Breast epithelium (tissue), 3 donors: ENCODE data around the gene ATP2C2.

Experiments used
- POLR2A ChIP-seq: fragments of 450-650 bp; IDR thresholded peaks from one replicate; pipeline ENCODE4 v1.6.1; 2016; ENCODE audit warnings: antibody characterized with exemption, mild to moderate bottlenecking, moderate library complexity
- POLR2AphosphoS5 ChIP-seq, 3 donors: sonication (generic); formaldehyde crosslinking; IDR thresholded peaks; one replicate each; pipeline ENCODE4 v1.6.1; 2017; ENCODE audit warnings: antibody characterized with exemption in 3 of 3
- TF ChIP-seq, protein P1 (sequence below), 3 donors: fragments of 450-650 bp; IDR thresholded peaks; one replicate each; pipeline ENCODE4 v1.5.1; 2016 to 2017; ENCODE audit warnings: antibody characterized with exemption in 3 of 3, mild to moderate bottlenecking in 3 of 3, moderate library complexity in 3 of 3

- TF ChIP-seq, protein P1, sequence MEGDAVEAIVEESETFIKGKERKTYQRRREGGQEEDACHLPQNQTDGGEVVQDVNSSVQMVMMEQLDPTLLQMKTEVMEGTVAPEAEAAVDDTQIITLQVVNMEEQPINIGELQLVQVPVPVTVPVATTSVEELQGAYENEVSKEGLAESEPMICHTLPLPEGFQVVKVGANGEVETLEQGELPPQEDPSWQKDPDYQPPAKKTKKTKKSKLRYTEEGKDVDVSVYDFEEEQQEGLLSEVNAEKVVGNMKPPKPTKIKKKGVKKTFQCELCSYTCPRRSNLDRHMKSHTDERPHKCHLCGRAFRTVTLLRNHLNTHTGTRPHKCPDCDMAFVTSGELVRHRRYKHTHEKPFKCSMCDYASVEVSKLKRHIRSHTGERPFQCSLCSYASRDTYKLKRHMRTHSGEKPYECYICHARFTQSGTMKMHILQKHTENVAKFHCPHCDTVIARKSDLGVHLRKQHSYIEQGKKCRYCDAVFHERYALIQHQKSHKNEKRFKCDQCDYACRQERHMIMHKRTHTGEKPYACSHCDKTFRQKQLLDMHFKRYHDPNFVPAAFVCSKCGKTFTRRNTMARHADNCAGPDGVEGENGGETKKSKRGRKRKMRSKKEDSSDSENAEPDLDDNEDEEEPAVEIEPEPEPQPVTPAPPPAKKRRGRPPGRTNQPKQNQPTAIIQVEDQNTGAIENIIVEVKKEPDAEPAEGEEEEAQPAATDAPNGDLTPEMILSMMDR (IDR thresholded peaks at IDR 0.05), result no peak
- TF ChIP-seq POLR2A (no peak), POLR2AphosphoS5 (IDR thresholded peaks at IDR 0.05) (no peak)
These were observed 111.5 kb downstream of the ATP2C2 start for GRCh38 chr16:84479716-84480450.
